Activated T-helper 9 cell treated with anti-CD3 and anti-CD28 coated beads, Interleukin-2, amount 50 U/mL, for 16 hours (primary cell): ENCODE results near the gene TMEM44.
"Not testable (repeated sequence)": the region's sequence is repeated elsewhere in the genome, so short reads cannot be mapped to it uniquely, and the experiment has no call there.

Source experiments
- DNase-seq: peaks from one replicate; pipeline ENCODE4 v3.0.0-alpha.2; 2020; ENCODE audit warnings: low read depth

The TMEM44 gene

GRCh38 chr3:194640829-194641228 lies 7.6 kb upstream of the TMEM44 start:
- no peak for DNase-seq

GRCh38 chr3:194638991-194639605 lies 5.9 kb upstream of the TMEM44 start:
- no peak for DNase-seq

GRCh38 chr3:194637541-194638400 lies 4.6 kb upstream of the TMEM44 start:
- DNase-seq: no peak

- DNase-seq: no peak
These were observed 3.8 kb upstream of the TMEM44 start for GRCh38 chr3:194637066-194637465.

- no peak for DNase-seq
These were observed 340 bp downstream of the TMEM44 start for GRCh38 chr3:194632809-194633348.

- DNase-seq: no peak
These were observed 902 bp downstream of the TMEM44 start for GRCh38 chr3:194632226-194632808.

GRCh38 chr3:194631696-194632095 lies 1.5 kb downstream of the TMEM44 start:
- DNase-seq: no peak

GRCh38 chr3:194630681-194631080 lies 2.5 kb downstream of the TMEM44 start:
- DNase-seq: not testable (repeated sequence)

GRCh38 chr3:194624956-194625355 lies 8.3 kb downstream of the TMEM44 start:
- no peak for DNase-seq

- no peak for DNase-seq
These were observed 9.5 kb downstream of the TMEM44 start for GRCh38 chr3:194623449-194624290.

GRCh38 chr3:194622621-194623340 lies 10.4 kb downstream of the TMEM44 start:
- DNase-seq: no peak

- no peak for DNase-seq
These were observed 11.3 kb downstream of the TMEM44 start for GRCh38 chr3:194621947-194622346.

- no peak for DNase-seq
These were observed 13.0 kb downstream of the TMEM44 start for GRCh38 chr3:194620196-194620595.

- DNase-seq: no peak
These were observed 13.5 kb downstream of the TMEM44 start for GRCh38 chr3:194619741-194620140.

GRCh38 chr3:194618858-194619608 lies 14.2 kb downstream of the TMEM44 start:
- DNase-seq: no peak

- DNase-seq: no peak
These were observed 15.4 kb downstream of the TMEM44 start for GRCh38 chr3:194617827-194618226.

GRCh38 chr3:194617143-194617671 lies 16.0 kb downstream of the TMEM44 start:
- DNase-seq: no peak

GRCh38 chr3:194615226-194615625 lies 18.0 kb downstream of the TMEM44 start:
- no peak for DNase-seq

- DNase-seq: no peak
These were observed 21.0 kb downstream of the TMEM44 start for GRCh38 chr3:194612221-194612620.

- DNase-seq: no peak
These were observed 22.5 kb downstream of the TMEM44 start for GRCh38 chr3:194610689-194611088.
